Heart left ventricle (tissue), 16 donors: ENCODE results near the gene MESP2. TPM values are rescaled to one million over a fixed set of nuclear protein-coding genes. Genes with fewer than 3 reads are reported as not detected.

ENCODE experiments used
- ATAC-seq, 4 donors: fragments of 200-7000 bp; cut with Tn5 transposase; one replicate each; pipeline ENCODE4 v1.9.1; 2020 to 2022; ENCODE audit warnings: moderate library complexity in 4 of 4, mild to moderate bottlenecking in 3 of 4, moderate number of reproducible peaks in 1 of 4
- DNase-seq, 5 donors: peaks; one replicate each; pipeline ENCODE4 v3.0.0-alpha.2; 2020
- H3K27ac ChIP-seq, 12 donors: fragments of 200-600 bp; sonication (generic) in 4 of 12; one replicate each; pipeline versions ENCODE4 v1.5.0 to v1.8.0; 2016 to 2022; ENCODE audit warnings: mild to moderate bottlenecking in 2 of 12
- H3K27me3 ChIP-seq, 9 donors: fragments of 200-600 bp; sonication (generic) in 2 of 9; one replicate each; pipeline versions ENCODE4 v1.5.1 to v1.8.0; 2016 to 2022; ENCODE audit warnings: mild to moderate bottlenecking in 3 of 9
- H3K36me3 ChIP-seq, 9 donors: fragments of 200-600 bp; sonication (generic) in 2 of 9; one replicate each; pipeline versions ENCODE4 v1.5.0 to v1.8.0; 2018 to 2022; ENCODE audit warnings: mild to moderate bottlenecking in 2 of 9
- H3K4me1 ChIP-seq, 12 donors: fragments of 200-600 bp; sonication (generic) in 4 of 12; one replicate each; pipeline versions ENCODE4 v1.5.0 to v1.8.0; 2016 to 2022; ENCODE audit warnings: mild to moderate bottlenecking in 3 of 12
- H3K4me3 ChIP-seq, 12 donors: fragments of 200-600 bp; sonication (generic) in 4 of 12; one replicate each; pipeline versions ENCODE4 v1.5.0 to v1.8.0; 2017 to 2022; ENCODE audit warnings: mild to moderate bottlenecking in 9 of 12, moderate library complexity in 4 of 12
- H3K9me3 ChIP-seq, 12 donors: fragments of 200-600 bp; sonication (generic) in 4 of 12; one replicate each; pipeline versions ENCODE4 v1.5.0 to v1.8.0; 2016 to 2022; ENCODE audit warnings: mild to moderate bottlenecking in 1 of 12
- POLR2A ChIP-seq, 2 donors: fragments of 450-650 bp; IDR thresholded peaks; one replicate each; pipeline ENCODE4 v1.6.1; 2017; ENCODE audit warnings: antibody characterized with exemption in 2 of 2, mild to moderate bottlenecking in 2 of 2, moderate library complexity in 2 of 2
- WGBS, 4 donors: extraction: QIAGEN DNeasy Blood & Tissue Kit in 2 of 4; methylation state at CpG; one replicate each; pipeline versions ENCODE4 v1.1.5 to v1.1.7; 2013 to 2018; 5-methylcytosine and 5-hydroxymethylcytosine counted together
- intact Hi-C, 10 donors: fragments of 100-400 bp; cut with DNase I; formaldehyde crosslinking; loops; one replicate each; pipeline versions ENCODE4 v1.11.1 to v1.14.2; 2022
- polyA plus RNA-seq, 2 donors: library from polyadenylated mRNA; stranded (reverse); fragments of 200-250 nt; gene quantifications; one replicate each; pipeline ENCODE4 v1.2.3, GENCODE V29; 2013
- total RNA-seq, 9 donors: library from RNA; depleted of rRNA in 2 of 9; stranded (reverse); fragments of >200 nt in 2 of 9; fragmentation: NEBNext Ultra II Directional in 3 of 9; extraction: Animal tissue kit (Norgen Biotek cat#: 25700) in 3 of 9; gene quantifications; one replicate each; pipeline versions ENCODE4 v1.1.0 to v1.2.4, GENCODE V29; 2016 to 2023
- TF ChIP-seq, protein P1 (sequence below), 12 donors: fragments of 200-600 bp; sonication (generic) in 4 of 12; IDR thresholded peaks; one replicate each; pipeline versions ENCODE4 v1.5.0 to v1.8.0; 2018 to 2022; ENCODE audit warnings: antibody characterized with exemption in 12 of 12, mild to moderate bottlenecking in 5 of 12
- donor health status: ischemic (EF 13 %, LVEDD 7.1; RV severe dilation, severe dysfunction).
- donor health status: healthy with polysubstance abuse.
- donor health status: DM: no; HTN: yes; CAD: no.
- donor health status: DM: no; HTN: no; CAD: no.
- donor health status: ischemic (EF 25% LVEDD 6.9; RV normal size, moderate dysfunction).
- donor health status: ischemic (EF 25% LVEDD 5.7; RV mildly dilated, moderate dysfunction).
- donor health status: healthy.
- donor health status: DM: yes; HTN: yes; CAD: no.
- donor health status: ischemic (EF 35%, LVEDD 5.7; RV mildly dilated, moderate dysfunction).
- donor health status: nonischemic (EF 11% LVEDD 7.7; RV severe dilation, severe dysfunction).
- donor health status: DM: yes; HTN: yes; CAD: no.
- donor health status: PGD.
- donor health status: ischemic (EF 29% LVEDD 5.4; RV normal size, mild dysfunction).
- donor health status: nonischemic (EF 23%, LVEDD 6.1; RV moderate dilation, normal function).

Gene MESP2
- total and polyA plus RNA-seq, 11 donors, result 0.16 to 0.65 (median 0.58) TPM; not detected in 7

- TF ChIP-seq, protein P1, sequence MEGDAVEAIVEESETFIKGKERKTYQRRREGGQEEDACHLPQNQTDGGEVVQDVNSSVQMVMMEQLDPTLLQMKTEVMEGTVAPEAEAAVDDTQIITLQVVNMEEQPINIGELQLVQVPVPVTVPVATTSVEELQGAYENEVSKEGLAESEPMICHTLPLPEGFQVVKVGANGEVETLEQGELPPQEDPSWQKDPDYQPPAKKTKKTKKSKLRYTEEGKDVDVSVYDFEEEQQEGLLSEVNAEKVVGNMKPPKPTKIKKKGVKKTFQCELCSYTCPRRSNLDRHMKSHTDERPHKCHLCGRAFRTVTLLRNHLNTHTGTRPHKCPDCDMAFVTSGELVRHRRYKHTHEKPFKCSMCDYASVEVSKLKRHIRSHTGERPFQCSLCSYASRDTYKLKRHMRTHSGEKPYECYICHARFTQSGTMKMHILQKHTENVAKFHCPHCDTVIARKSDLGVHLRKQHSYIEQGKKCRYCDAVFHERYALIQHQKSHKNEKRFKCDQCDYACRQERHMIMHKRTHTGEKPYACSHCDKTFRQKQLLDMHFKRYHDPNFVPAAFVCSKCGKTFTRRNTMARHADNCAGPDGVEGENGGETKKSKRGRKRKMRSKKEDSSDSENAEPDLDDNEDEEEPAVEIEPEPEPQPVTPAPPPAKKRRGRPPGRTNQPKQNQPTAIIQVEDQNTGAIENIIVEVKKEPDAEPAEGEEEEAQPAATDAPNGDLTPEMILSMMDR (IDR thresholded peaks at IDR 0.05), result no peak
- TF ChIP-seq POLR2A (IDR thresholded peaks at IDR 0.05), result no peak
- H3K9me3 ChIP-seq, result no peaks in the 10 kb centered on the region
- H3K27me3 ChIP-seq, result no peaks in the 10 kb centered on the region
- no peak overlapping the region for H3K27ac ChIP-seq
- 86 to 91% (median 88%) methylated on average over 21 to 22 of the region's 22 CpGs for WGBS, 4 donors
- intact Hi-C loops, result no loop called here
- DNase-seq, result no peak
- ATAC-seq, result peak in 1 of 4 donors; percentile 21
- H3K4me3 ChIP-seq, result no peak overlapping the region
- H3K4me1 ChIP-seq, result peaks cover 0 to 13% (median 2%) of the 10 kb centered on the region in 12 donors
- H3K36me3 ChIP-seq, result peaks cover 0 to 40% (median 0%) of the 10 kb centered on the region in 9 donors
These were observed 30.7 kb downstream of the MESP2 start for GRCh38 chr15:89806559-89807550.

DNA sequence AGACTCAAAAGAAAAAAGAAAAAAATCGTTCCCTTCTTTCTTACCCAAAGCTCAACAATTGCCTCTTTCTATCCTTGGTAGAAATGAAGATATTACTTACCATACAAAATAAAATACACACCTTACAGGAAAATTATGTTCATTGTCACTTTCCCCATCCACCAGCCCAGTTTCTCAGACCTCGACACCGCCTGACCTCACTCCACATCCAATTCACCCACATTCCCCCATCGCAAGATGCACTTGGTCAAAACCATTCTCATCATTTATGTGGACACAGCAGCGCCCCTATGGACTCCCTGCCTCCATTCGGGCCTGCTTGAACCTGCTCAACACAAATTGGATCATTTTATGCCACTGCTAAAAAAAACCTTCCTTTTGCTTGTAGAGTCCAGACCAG is 31.6 kb downstream of the MESP2 start:
- no peak overlapping the region for H3K27ac ChIP-seq
- peaks cover 0 to 35% (median 0%) of the 10 kb centered on the region in 9 donors for H3K36me3 ChIP-seq
- no peak for TF ChIP-seq POLR2A (IDR thresholded peaks at IDR 0.05)
- TF ChIP-seq, protein P1 (IDR thresholded peaks at IDR 0.05), result no peak
- intact Hi-C loops, result no loop called here
- H3K4me1 ChIP-seq, result peaks cover 0 to 21% (median 5%) of the 10 kb centered on the region in 12 donors
- no peak for ATAC-seq
- DNase-seq, result no peak
- no peak overlapping the region for H3K4me3 ChIP-seq
- no peaks in the 10 kb centered on the region for H3K27me3 ChIP-seq
- 91 to 96% (median 92%) methylated on average over 6 of the region's 6 CpGs for WGBS, 4 donors
- no peaks in the 10 kb centered on the region for H3K9me3 ChIP-seq

- no peak overlapping the region for H3K4me3 ChIP-seq
- H3K36me3 ChIP-seq, result peaks cover 0 to 29% (median 0%) of the 10 kb centered on the region in 9 donors
- intact Hi-C loops, result no loop called here
- no peak overlapping the region for H3K27ac ChIP-seq
- no peak for DNase-seq
- peaks cover 0 to 2% (median 0%) of the 10 kb centered on the region in 9 donors for H3K27me3 ChIP-seq
- H3K4me1 ChIP-seq, result peaks cover 0 to 28% (median 5%) of the 10 kb centered on the region in 12 donors
- ATAC-seq, result no peak
- WGBS, 4 donors, result 93 to 97% (median 96%) methylated on average over 10 of the region's 10 CpGs
- H3K9me3 ChIP-seq, result no peaks in the 10 kb centered on the region
- TF ChIP-seq, protein P1 (IDR thresholded peaks at IDR 0.05), result no peak
- no peak for TF ChIP-seq POLR2A (IDR thresholded peaks at IDR 0.05)
These were observed 32.2 kb downstream of the MESP2 start for GRCh38 chr15:89808160-89808870.
